ENCODE measurements around the gene ABHD5. TPM values are rescaled to one million over a fixed set of nuclear protein-coding genes. Genes with fewer than 3 reads are reported as not detected.
"Not testable (repeated sequence)": the region's sequence is repeated elsewhere in the genome, so short reads cannot be mapped to it uniquely, and the experiment has no call there.

The ABHD5 gene
- total RNA-seq, 1 donor from 2014 or later = 41.5 TPM

- intact Hi-C loops (cut with DNase I) = no loop called here
- TF ChIP-seq CTCF (IDR thresholded peaks at IDR 0.05) = no peak
- no peak overlapping the region for H3K27ac ChIP-seq
- DNase-seq (no peak), ATAC-seq (no peak)
- no peak overlapping the region for H3K4me3 ChIP-seq
- no peaks in the 10 kb centered on the region for H3K27me3 ChIP-seq
- no peaks in the 10 kb centered on the region for H3K36me3 ChIP-seq
- no peaks in the 10 kb centered on the region for H3K4me1 ChIP-seq
- H3K9me3 ChIP-seq = no peaks in the 10 kb centered on the region
These were observed 16.2 kb upstream of the ABHD5 start for GRCh38 chr3:43674345-43675085.

- no peak for DNase-seq
- no peaks in the 10 kb centered on the region for H3K9me3 ChIP-seq
- H3K27ac ChIP-seq = no peak overlapping the region
- intact Hi-C loops (cut with DNase I) = no loop called here
- H3K36me3 ChIP-seq = no peaks in the 10 kb centered on the region
- no peaks in the 10 kb centered on the region for H3K4me1 ChIP-seq
- TF ChIP-seq CTCF (IDR thresholded peaks at IDR 0.05) = no peak
- no peak for ATAC-seq
- no peak overlapping the region for H3K4me3 ChIP-seq
- no peaks in the 10 kb centered on the region for H3K27me3 ChIP-seq
These were observed 15.1 kb upstream of the ABHD5 start for GRCh38 chr3:43675593-43675992.

- no peak for DNase-seq
- ATAC-seq = peak; percentile 80
- Histone ChIP-seq H3K27me3 (no peaks in the 10 kb centered on the region), H3K36me3 (no peaks in the 10 kb centered on the region), H3K27ac (no peak overlapping the region), H3K9me3 (no peaks in the 10 kb centered on the region), H3K4me1 (no peaks in the 10 kb centered on the region), H3K4me3 (no peak overlapping the region)
- intact Hi-C loops (cut with DNase I) = no loop called here
- TF ChIP-seq CTCF (IDR thresholded peaks at IDR 0.05) = no peak
These were observed 14.3 kb upstream of the ABHD5 start for GRCh38 chr3:43676441-43676840.

GRCh38 chr3:43678375-43678774 lies 12.4 kb upstream of the ABHD5 start:
- H3K9me3 ChIP-seq; H3K36me3 ChIP-seq; H3K4me3 ChIP-seq; intact Hi-C loops (cut with DNase I); H3K4me1 ChIP-seq; H3K27ac ChIP-seq; DNase-seq; ATAC-seq; H3K27me3 ChIP-seq: not testable (repeated sequence)

- DNase-seq; intact Hi-C loops (cut with DNase I); H3K27ac ChIP-seq; ATAC-seq; H3K4me3 ChIP-seq; H3K4me1 ChIP-seq; H3K36me3 ChIP-seq; H3K27me3 ChIP-seq; H3K9me3 ChIP-seq: not testable (repeated sequence)
These were observed 11.8 kb upstream of the ABHD5 start for GRCh38 chr3:43678887-43679449.

- H3K36me3 ChIP-seq; ATAC-seq; H3K4me1 ChIP-seq; H3K27ac ChIP-seq; DNase-seq; H3K4me3 ChIP-seq; intact Hi-C loops (cut with DNase I); H3K9me3 ChIP-seq; H3K27me3 ChIP-seq: not testable (repeated sequence)
These were observed 9.9 kb upstream of the ABHD5 start for GRCh38 chr3:43680857-43681256.

- Histone ChIP-seq H3K27ac (no peak overlapping the region), H3K4me3 (no peak overlapping the region), H3K9me3 (no peaks in the 10 kb centered on the region), H3K27me3 (no peaks in the 10 kb centered on the region), H3K4me1 (peaks cover 2% of the 10 kb centered on the region), H3K36me3 (no peaks in the 10 kb centered on the region)
- DNase-seq (no peak), ATAC-seq (no peak)
- intact Hi-C loops (cut with DNase I) = no loop called here
- no peak for TF ChIP-seq CTCF (IDR thresholded peaks at IDR 0.05)
These were observed 5.8 kb upstream of the ABHD5 start for GRCh38 chr3:43684944-43685343.

Data from upper lobe of right lung (tissue), 1 donor.